Choroid plexus epithelial cell (primary cell): Measurements from ENCODE around the gene PRAMEF12.
"Not testable (repeated sequence)": the region's sequence is repeated elsewhere in the genome, so short reads cannot be mapped to it uniquely, and the experiment has no call there.

Experiments
- DNase-seq: peaks from one replicate; pipeline ENCODE4 v3.0.0-alpha.2; 2010; ENCODE audit warnings: low read depth
- H3K4me3 ChIP-seq: 2 replicates; pipeline ENCODE4 v1.5.1; 2011; ENCODE audit warnings: low read depth, mild to moderate bottlenecking, control low read depth, low read length, moderate library complexity
- CTCF ChIP-seq: conservative IDR thresholded peaks from 2 replicates; pipeline ENCODE4 v1.5.1; 2011; ENCODE audit warnings: low read depth, mild to moderate bottlenecking, control low read depth, inconsistent platforms, low read length, moderate library complexity

The PRAMEF12 gene

DNA sequence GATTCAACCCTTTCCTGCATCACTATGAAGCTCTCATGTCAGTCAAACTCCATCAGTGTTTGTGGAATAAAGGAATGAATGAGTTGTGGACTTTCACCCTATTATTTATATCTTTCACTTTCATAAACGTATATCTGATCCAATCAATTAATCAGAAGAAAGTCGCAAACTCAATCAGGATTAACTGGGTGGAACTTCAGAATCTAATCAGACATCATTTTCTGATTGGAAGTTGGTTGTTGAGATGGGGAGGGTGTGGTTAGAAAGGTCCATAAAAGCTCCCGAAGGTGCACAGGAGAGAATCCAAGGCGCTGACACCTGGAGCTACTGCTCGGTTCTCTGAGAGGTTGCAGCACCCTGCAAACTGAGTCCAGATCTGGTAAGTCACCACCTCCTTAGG lies at the start of gene PRAMEF12:
Gene PRAMEF12, plus strand, starts transcription at position 301 of the 400 bp plus-strand sequence. CDS start 1,130 bp downstream, outside the sequence.
- no peak within 1 kb of the TSS for H3K4me3 ChIP-seq
- no peak for TF ChIP-seq CTCF

GRCh38 chr1:12728391-12728790 lies 45.1 kb upstream of the PRAMEF12 start:
- TF ChIP-seq CTCF: no peak

More for the DNA sequence above, at the start of gene PRAMEF12:
- DNase-seq: no peak

GRCh38 chr1:12730156-12730555 lies 43.4 kb upstream of the PRAMEF12 start:
- no peak for DNase-seq
- H3K4me3 ChIP-seq: no peak overlapping the region
- no peak for TF ChIP-seq CTCF

More at GRCh38 chr1:12728391-12728790, 45.1 kb upstream of the PRAMEF12 start:
- DNase-seq: no peak
- H3K4me3 ChIP-seq: no peak overlapping the region

- not testable (repeated sequence) for DNase-seq
Observed at GRCh38 chr1:12731084-12731483, 42.5 kb upstream of the PRAMEF12 start.

DNA sequence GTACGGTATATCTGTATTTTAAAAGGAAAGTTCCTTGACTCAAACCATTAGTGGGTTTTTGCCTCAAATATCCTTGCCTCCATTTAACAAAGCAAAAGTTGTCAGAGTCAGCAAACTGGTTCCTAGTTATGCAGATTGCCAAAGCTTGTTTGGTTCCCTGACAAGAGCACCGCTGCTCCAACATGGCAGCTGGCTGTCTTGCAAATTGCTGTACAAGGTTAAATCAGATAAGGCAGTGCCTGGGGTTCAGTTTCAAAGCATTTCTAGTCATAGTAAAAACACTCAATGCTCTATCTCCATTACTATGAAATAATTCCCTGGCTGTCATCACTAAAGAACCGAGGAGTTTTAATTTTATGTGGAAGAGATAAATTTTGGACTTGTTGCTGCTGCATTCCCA lies 38.9 kb upstream of the PRAMEF12 start:
- TF ChIP-seq CTCF: no peak
- no peak overlapping the region for H3K4me3 ChIP-seq
- no peak for DNase-seq

More at GRCh38 chr1:12731084-12731483, 42.5 kb upstream of the PRAMEF12 start:
- not testable (repeated sequence) for H3K4me3 ChIP-seq

DNA sequence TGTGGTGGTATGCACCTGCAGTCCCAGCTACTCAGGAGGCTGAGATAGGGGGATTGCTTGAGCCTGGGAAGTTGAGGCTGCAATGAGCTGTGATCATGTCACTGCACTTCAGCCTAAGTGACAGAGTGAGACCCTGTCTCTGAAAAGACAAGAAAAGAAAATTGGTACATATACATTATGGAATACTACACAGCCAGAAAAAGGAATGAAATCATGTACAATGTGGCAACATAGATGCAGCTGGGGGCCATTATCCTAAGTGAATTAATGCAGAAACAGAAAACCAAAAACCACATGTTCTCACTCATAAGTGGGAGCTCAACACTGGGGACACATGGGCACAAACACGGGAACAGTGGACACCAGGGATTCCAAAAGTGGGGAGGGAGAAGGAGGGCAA lies 34.6 kb upstream of the PRAMEF12 start:
- DNase-seq: no peak
- no peak overlapping the region for H3K4me3 ChIP-seq
- TF ChIP-seq CTCF: no peak

- H3K4me3 ChIP-seq: no peak overlapping the region
- no peak for TF ChIP-seq CTCF
- DNase-seq: no peak
Observed at GRCh38 chr1:12739613-12740012, 33.9 kb upstream of the PRAMEF12 start.

DNA sequence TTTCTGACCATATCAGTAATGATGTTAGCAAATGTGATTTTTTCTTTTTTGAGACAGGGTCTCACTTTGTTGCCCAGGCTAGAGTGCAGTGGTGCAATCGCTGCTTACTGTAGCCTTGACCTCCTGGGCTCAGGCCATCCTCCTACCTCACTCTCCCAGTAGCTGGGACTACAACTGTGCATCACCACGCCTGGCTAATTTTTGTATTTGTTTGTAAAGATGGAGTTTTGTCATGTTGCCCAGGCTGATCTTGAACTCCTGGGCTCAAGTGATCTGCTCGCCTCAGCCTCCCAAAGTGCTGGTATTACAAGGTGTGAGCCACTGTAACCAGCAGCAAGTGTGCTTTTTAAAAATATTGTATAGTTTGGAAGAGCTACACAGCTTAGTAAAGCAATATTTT lies 31.6 kb upstream of the PRAMEF12 start:
- no peak for TF ChIP-seq CTCF
- DNase-seq: no peak
- H3K4me3 ChIP-seq: no peak overlapping the region
